Nucleus accumbens (tissue), 56 donors: ENCODE results near the gene PAPOLA.

Experiments used
- DNase-seq, 56 donors: peaks; one replicate each; lab custom pipeline; 2025; lab: John Stamatoyannopoulos, UW

PAPOLA gene

GRCh38 chr14:96554315-96554910 lies 52.2 kb downstream of the PAPOLA start:
- DNase-seq = peak in 3 of 56 donors; percentile 8 to 15 (median 10)

DNA sequence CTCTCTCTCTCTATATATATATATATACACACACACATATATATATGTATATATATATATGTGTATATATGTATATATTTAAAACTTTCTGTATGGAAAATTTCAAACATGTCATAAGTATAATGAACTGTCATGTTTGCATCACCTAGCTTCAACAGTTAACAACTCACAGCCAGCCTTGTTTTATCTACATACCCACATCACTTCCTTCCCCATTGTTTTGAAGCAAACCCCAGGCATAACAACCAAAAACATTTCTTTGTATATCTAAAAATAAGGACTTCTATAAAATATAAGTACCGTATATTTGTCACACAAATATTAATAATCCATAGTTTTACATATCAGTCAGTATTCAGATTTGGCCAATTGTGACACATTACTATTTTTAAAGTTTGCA lies 57.4 kb downstream of the PAPOLA start:
- no peak for DNase-seq

- DNase-seq = no peak
Observed at GRCh38 chr14:96564389-96564788, 62.2 kb downstream of the PAPOLA start.

DNA sequence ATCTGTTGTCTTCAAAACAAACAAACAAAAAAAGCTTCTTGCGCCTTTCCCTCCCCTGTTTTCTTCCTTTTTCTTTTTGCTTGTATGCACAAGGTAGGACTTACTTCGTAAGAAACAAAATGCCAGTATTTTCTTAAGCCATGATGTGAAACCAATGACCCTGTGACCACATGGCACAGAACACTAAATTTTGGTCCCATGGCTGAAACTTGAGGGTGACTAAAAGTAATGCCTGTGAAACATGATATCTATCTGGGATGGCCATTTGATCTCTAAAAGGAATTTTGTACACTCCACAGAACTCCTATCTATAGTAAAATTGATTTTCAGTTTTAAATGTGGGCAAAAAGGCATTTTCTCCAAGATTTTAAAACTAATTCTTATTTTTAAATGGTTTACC lies 63.6 kb downstream of the PAPOLA start:
- no peak for DNase-seq

DNA sequence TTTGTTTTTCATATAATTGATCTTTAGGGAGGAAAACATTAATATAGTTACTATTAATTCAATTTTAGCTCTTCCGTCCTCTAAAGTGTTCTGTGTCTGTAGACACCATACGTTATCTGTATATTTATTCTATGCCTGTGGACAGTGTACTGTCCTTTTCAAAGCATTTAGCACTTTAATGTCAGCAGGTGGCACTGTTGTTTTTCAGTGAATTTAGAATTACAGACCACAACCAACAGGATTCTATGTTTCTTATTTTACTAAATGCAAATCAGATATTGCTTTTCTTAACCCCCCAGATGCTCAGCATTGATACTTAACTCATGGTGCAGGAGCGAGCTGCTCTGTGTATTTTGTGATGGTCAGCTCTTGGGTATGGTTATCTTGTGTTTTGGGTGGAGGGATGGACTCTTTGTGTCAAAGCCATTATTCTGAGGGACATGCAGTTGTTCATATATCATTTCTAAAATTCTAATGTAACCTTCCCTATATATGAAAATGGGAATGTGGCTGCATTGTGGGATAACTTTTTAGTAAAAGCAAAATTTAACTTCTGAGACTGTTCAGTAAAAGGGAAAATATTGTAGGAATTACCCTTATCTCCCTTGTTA lies 65.2 kb downstream of the PAPOLA start:
- DNase-seq = peak in 2 of 56 donors; percentile 11 to 27

DNA sequence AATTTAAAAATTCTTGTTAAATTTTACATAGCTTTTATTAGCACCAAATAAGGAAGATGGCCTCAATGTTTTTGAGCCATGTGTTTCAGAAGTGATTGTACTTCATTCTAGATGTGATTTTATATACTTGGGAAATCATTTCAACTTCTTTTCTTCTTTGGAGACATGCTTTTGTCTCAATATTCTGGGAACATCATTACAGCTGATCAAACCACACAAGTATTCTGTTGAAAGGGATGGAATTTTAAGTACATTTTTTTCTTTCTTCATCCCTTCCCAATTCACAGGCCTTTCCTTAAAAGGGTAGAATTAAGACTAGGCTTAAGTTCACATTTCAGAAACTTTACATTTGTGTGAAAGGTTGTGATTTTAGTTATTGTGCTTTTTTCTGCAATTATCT lies 66.4 kb downstream of the PAPOLA start:
- DNase-seq = no peak

DNA sequence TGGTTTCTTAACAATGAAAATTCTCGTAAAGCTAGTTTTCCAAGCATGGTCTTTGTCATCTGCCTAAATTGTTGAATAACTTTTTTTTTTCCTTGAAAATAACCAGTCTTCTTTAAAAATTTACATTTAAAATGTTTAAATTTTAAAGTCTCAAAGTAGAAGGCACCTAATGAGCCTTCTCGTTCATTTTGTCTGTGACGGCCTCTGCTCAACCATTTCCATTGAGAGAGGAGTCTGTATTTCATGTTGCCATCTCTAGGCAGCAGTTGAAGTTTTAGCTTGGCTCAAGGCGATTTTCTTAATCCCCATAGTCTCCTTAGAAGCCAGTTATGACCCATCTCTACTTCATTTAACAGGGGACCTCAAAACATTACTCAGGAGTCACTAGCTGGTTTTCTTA lies 69.1 kb downstream of the PAPOLA start:
- DNase-seq = no peak

DNA sequence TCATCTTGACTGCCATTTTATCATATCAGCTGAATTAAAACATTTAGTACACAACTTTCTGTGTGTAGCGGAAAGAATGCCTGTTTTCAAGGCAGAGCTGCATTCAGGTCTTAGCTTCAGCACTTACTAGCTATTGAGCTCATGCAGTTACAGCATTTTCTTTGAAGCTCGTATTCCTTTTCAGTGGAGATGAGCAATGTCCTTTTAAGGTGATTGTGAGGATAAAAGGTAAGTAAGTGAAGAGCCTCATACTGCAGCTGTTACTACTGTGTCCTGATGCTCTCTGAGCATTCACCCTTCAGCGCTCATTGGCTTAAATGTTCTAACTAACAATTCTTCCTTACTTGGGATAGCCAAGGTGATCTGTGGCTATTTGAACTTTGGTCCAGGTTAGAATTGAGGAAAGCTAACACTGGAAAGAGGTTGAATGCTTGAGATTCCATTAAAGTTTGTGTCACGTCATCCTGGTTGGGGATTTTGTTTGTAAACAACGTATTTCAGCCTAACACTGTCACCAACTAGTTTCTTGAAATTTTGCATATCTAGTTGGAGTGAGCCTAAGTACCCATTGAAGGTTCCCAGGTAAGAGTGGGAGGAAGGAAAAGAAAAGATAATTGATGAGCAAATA lies 71.4 kb downstream of the PAPOLA start:
- no peak for DNase-seq

- DNase-seq = no peak
Observed at GRCh38 chr14:96574171-96574632, 72.0 kb downstream of the PAPOLA start.

DNA sequence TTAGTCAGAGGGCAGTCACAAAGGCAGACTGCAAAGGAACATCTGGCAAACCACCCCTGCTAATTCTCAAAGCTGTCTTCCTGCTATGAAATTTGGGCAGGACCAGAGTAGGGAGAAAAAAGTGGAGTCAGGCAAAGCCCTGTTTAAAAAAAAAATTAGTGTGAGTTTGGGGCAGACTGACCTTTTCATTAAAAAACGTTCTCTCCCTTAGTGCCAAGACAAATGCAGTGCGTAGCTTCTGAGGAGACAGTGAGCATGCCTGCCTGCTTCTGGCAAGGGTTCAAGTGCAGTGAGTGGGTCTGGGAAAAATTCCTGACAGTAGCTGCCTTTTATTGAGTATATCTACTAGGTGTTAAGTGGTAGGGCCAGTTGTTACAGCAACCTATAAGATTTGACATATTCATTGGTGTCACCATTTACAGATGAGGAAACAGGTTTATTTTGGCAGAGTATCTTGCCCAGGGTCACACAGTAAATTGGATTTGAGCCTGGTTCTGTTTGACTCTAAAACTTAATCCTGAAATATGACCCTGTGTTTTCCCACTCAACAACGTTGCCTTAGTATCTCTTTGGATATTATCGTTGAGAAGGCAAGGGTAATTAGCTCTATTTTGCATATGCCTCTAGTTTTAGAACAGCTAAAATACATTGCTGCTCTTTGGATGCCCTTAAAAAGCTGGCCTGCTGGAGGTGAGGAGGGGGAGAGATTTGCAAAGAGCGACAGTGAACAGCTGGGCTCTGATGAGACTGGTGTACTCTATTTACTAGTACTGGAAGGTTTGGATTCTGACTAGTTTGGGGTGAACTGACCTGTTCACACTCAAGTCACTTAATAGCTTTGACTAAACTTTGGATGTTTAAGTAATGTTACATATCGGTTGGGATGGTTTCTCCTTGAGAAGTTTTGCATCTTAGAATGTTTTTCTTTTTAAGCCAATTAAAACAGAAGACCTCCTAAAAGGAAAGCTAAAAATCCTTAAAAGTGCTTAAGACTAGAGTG lies 72.8 kb downstream of the PAPOLA start:
- no peak for DNase-seq

DNA sequence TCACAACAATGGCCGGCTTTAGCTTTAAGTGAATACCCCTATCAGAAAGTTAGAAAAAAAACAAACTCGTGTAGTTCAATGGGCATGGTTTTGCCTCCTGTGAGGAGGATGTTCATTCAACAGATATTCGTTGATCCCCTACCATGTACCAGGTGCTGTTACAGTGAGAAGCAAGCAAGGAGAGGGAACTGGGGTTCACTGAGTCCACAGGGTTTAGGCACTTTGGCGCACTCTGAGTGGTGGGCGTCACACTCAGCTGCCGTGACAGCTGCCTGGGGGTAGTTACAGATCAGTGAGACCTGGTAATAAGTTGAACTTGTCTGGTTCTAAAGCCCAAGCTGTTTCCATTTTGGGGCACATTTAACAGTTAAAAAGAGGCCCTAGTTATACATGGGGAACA lies 74.2 kb downstream of the PAPOLA start:
- DNase-seq = no peak

- DNase-seq = no peak
Observed at GRCh38 chr14:96576937-96577336, 74.8 kb downstream of the PAPOLA start.

- no peak for DNase-seq
Observed at GRCh38 chr14:96578619-96579018, 76.4 kb downstream of the PAPOLA start.

- no peak for DNase-seq
Observed at GRCh38 chr14:96579358-96579757, 77.2 kb downstream of the PAPOLA start.

- DNase-seq = no peak
Observed at GRCh38 chr14:96579855-96580254, 77.7 kb downstream of the PAPOLA start.

DNA sequence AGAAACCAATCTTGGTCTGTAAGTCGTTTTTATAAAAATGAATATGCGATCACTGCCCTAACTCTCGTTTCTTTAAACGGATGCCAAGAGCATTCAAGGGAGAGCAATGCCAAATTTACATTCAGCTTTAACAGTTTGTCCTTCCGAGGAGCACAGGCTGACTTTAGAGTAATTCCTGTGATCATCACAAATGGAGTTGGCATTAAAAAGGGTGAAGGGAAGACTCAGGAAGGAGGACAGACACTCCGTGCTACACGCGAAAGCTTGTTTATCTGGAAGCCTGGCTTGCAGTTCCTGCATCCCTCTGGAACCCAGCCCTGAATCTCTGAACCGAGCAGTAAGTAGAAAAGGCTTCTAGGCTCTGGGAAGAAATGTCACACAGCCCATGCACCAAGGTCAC lies 78.4 kb downstream of the PAPOLA start:
- DNase-seq = no peak

- no peak for DNase-seq
Observed at GRCh38 chr14:96581026-96581425, 78.8 kb downstream of the PAPOLA start.

GRCh38 chr14:96581902-96582301 lies 79.7 kb downstream of the PAPOLA start:
- DNase-seq = no peak

DNA sequence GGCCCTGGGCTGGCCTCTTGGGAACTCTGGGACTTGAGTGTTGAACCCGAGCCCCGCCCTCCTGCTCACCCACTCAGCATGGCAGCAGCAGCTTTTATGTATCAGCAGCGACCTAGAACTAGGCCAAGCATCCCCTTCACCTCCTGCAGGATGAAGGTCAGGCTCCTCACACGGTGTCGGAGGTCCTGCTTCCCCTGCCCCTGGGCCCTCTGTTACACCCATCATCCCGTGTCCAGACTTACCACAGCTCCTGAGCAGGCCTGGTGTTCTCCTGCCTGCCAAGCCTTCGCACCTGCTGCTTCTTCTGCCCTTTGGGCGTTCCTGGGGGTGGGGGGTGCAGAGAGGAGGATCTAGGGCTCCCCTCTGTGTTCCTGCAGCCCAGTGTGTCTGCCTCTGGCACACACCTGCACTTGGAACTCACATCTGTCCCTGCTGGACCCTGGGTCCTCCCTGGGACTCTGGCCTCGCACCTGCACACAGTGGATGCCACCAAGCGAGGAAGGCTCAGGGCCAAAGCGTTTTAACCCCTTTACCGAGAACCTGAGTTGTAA lies 80.3 kb downstream of the PAPOLA start:
- no peak for DNase-seq

DNA sequence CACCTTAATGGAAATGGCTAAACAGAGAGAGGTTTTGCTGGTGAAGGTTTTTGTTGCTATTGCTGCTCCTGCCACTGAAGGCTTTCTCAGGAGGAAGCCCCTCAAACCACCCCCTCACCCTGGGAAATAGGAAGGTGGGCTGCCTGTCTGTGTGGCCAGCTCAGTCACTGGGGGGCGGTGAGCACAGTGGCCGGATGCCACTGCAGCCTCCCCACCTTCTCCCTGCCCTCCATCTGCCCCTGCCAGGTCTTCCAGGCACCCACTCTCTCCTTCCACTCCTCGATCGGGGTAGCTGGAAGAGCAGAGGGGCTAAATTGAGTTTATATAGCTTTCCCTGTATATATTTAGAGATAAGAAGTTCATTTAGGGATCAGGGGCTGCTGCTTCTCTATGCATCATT lies 80.8 kb downstream of the PAPOLA start:
- DNase-seq = no peak
